ENCODE data around the gene ABR. TPM values are rescaled to one million over a fixed set of nuclear protein-coding genes. Genes with fewer than 3 reads are reported as not detected.

Gene ABR
- total RNA-seq, 1 experiment from 2014 or later: 35.4 TPM

DNA sequence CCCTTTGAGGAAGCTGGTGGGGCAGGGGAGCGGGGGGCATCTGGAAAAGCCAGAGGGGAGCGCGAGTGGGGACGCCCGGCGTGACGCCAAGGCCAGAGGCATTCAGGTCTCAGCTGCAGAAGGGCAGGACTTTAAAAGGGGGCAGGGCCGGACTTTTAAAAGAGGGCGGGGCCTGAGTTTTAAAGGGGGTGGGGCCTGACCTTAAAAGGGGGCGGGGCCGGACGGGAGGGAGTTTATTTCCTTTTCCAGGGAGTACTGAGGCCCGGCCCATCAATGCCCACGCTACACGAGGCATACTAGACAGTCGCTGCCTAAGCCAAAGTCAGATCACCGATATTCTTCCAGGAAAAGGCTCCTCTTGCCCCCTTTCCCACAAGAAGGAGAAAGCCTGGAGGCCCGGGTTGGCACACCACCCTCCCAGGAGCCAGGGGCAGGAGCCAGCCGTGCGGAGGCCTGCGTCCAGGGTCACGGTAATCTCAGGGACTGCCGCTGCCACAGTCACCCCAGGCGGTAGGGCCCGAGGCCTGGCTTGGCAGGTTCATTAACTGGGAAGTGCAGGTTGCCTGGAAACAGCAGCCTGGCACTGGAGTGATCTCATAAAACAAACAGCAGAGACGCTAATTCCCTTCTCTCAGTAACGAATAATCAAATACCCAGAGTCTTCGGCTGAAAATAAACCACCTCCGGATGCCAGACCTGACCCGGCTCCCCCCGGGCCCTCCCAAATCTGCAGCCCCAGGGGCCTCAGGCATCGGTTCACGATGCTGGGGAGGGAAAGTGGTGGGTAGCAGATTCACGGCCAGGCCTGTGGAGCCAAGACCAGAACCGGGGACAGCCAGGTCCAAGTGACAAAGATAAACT, 92.2 kb downstream of the ABR start:
- Histone ChIP-seq H3K9me2 (replicated peaks; ENCODE audit: low read length) (no peaks in the 10 kb centered on the region), H3K27ac (ENCODE audit: low read length) (peak overlapping the region; percentile 98), H3K9ac (ENCODE audit: low read length) (peak overlapping the region; percentile 81), H3K27me3 (ENCODE audit: low read length) (no peaks in the 10 kb centered on the region), H3K4me2 (ENCODE audit: low read length) (peak overlapping the region; percentile 78), H2AFZ (ENCODE audit: low read length) (peak overlapping the region; percentile 55; the same call in 1 of the 2 replicates), H3K4me1 (ENCODE audit: insufficient read depth, low read length) (peaks cover 22% of the 10 kb centered on the region), H3K36me3 (ENCODE audit: low read depth, low read length) (no peaks in the 10 kb centered on the region), H3K79me2 (ENCODE audit: low read length) (no peaks in the 10 kb centered on the region), H3K4me3 (ENCODE audit: low read length) (peak overlapping the region; percentile 59), H3F3A (ENCODE audit: low read length, unreplicated experiment) (no peaks in the 10 kb centered on the region), H3K9me3 (ENCODE audit: low read length) (no peaks in the 10 kb centered on the region), H4K20me1 (ENCODE audit: low read length) (no peaks in the 10 kb centered on the region)
- intact Hi-C loops (cut with micrococcal nuclease): no loop called here
- BruUV-seq (replicated peaks): TSS peak; percentile 94
- ATAC-seq (peak; percentile 93), DNase-seq (peak; percentile 79)
- ChIA-PET POLR2A (ENCODE audit: unreplicated experiment) (no interaction called here), CTCF (no interaction called here)
- TF ChIP-seq, protein P1, sequence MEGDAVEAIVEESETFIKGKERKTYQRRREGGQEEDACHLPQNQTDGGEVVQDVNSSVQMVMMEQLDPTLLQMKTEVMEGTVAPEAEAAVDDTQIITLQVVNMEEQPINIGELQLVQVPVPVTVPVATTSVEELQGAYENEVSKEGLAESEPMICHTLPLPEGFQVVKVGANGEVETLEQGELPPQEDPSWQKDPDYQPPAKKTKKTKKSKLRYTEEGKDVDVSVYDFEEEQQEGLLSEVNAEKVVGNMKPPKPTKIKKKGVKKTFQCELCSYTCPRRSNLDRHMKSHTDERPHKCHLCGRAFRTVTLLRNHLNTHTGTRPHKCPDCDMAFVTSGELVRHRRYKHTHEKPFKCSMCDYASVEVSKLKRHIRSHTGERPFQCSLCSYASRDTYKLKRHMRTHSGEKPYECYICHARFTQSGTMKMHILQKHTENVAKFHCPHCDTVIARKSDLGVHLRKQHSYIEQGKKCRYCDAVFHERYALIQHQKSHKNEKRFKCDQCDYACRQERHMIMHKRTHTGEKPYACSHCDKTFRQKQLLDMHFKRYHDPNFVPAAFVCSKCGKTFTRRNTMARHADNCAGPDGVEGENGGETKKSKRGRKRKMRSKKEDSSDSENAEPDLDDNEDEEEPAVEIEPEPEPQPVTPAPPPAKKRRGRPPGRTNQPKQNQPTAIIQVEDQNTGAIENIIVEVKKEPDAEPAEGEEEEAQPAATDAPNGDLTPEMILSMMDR (conservative IDR thresholded peaks at IDR 0.05; ENCODE audit: low read depth, low read length): no peak
- TF ChIP-seq EZH2 (IDR thresholded peaks at IDR 0.05; ENCODE audit: low read length, unreplicated experiment) (no peak), EZH2phosphoT487 (IDR thresholded peaks at IDR 0.05; ENCODE audit: borderline replicate concordance, low read length) (no peak)

GRCh38 chr17:1083451-1084187, 96.2 kb downstream of the ABR start:
- ATAC-seq: no peak
- no peaks in the 10 kb centered on the region for H4K20me1 ChIP-seq (ENCODE audit: low read length)
- no peak overlapping the region for H3K9ac ChIP-seq (ENCODE audit: low read length)
- ChIA-PET POLR2A (ENCODE audit: unreplicated experiment) (no interaction called here), CTCF (no interaction called here)
- peaks cover 48% of the 10 kb centered on the region for H3K4me1 ChIP-seq (ENCODE audit: insufficient read depth, low read length)
- H3K4me2 ChIP-seq (ENCODE audit: low read length): no peak overlapping the region
- H3K27me3 ChIP-seq (ENCODE audit: low read length): no peaks in the 10 kb centered on the region
- H3K4me3 ChIP-seq (ENCODE audit: low read length): no peak overlapping the region
- no peaks in the 10 kb centered on the region for H3K9me3 ChIP-seq (ENCODE audit: low read length)
- no peak overlapping the region for H2AFZ ChIP-seq (ENCODE audit: low read length)
- H3F3A ChIP-seq (ENCODE audit: low read length, unreplicated experiment): no peaks in the 10 kb centered on the region
- BruUV-seq (replicated peaks): no TSS peak
- H3K9me2 ChIP-seq (replicated peaks; ENCODE audit: low read length): no peaks in the 10 kb centered on the region
- no peak for TF ChIP-seq EZH2phosphoT487 (IDR thresholded peaks at IDR 0.05; ENCODE audit: borderline replicate concordance, low read length)
- TF ChIP-seq, protein P1 (conservative IDR thresholded peaks at IDR 0.05; ENCODE audit: low read depth, low read length): no peak
- TF ChIP-seq EZH2 (IDR thresholded peaks at IDR 0.05; ENCODE audit: low read length, unreplicated experiment): no peak
- no peaks in the 10 kb centered on the region for H3K79me2 ChIP-seq (ENCODE audit: low read length)
- 0 out of 2 replicates have a peak, but pooled peaks cover 3% of the 10 kb centered on the region for H3K36me3 ChIP-seq (ENCODE audit: low read depth, low read length)
- intact Hi-C loops (cut with micrococcal nuclease): no loop called here
- peak overlapping the region; percentile 100 for H3K27ac ChIP-seq (ENCODE audit: low read length)
- DNase-seq: no peak
